GM19455 (cell line): ENCODE results near the gene CLDN5.
"Not testable (repeated sequence)": the region's sequence is repeated elsewhere in the genome, so short reads cannot be mapped to it uniquely, and the experiment has no call there.

Experiments
- ATAC-seq: cut with Tn5 transposase; IDR thresholded peaks from one replicate; pipeline ENCODE4 v1.9.1; 2021; ENCODE audit not compliant: unreplicated experiment

CLDN5 gene

DNA sequence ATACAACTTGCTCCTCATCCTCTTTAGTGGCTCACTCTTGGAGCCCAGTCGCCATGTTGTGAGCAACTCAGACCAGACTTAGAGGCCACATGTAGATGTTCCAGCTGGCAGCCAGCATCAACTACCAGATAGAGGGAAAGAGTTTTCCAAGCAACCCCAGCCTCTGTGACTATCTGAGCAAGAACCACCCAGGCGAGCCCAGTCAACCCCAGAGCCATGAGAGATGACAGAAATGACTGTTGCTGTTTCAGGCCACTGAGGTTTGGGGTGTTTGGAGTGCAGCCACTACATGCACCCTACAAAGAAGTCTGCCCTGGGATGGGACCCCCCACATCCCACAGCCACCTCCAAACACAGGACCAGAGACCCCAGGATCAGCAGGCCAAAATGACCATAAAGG lies 24.8 kb upstream of the CLDN5 start:
- no peak for ATAC-seq

- ATAC-seq = not testable (repeated sequence)
These were observed 24.2 kb upstream of the CLDN5 start for GRCh38 chr22:19548427-19548826.

DNA sequence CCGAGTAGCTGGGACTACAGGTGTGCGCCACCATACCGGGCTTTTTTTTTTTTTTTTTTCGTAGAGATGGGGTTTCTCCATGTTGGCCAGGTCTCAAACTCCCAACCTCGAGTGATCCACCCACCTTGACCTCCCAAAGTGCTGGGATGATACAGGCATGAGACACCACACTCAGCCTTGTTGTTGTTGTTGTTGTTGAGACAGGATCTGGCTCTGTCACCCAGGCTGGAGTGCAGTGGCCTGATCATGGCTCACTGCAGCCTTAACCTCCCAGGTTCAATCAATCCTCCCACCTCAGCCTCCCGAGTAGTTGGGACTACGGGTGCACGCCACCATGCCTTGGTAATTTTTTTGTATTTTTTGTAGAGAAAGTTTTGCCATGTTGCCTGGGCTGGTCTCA lies 23.4 kb upstream of the CLDN5 start:
- no peak for ATAC-seq

DNA sequence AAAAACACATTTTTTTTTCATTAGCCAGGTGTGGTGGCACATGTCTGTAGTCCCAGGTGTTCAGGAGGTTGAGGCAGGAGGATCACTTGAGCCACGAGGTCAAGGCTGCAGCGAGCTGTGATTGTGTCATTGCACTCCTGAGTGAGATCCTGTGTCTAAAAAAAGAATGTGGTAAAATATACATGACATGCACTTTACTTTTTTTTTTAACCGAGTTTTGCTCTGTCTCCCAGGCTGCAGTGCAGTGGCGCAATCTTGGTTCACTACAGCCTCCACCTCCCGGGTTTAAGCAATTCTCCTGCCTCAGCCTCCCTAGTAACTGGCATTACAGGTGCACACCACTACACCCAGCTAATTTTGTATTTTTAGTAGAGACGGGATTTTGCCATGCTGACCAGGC lies 22.5 kb upstream of the CLDN5 start:
- ATAC-seq = no peak

- no peak for ATAC-seq
These were observed 21.7 kb upstream of the CLDN5 start for GRCh38 chr22:19545935-19546207.

GRCh38 chr22:19543970-19544708 lies 19.9 kb upstream of the CLDN5 start:
- ATAC-seq = no peak

- ATAC-seq = no peak
These were observed 16.2 kb upstream of the CLDN5 start for GRCh38 chr22:19540394-19540793.

GRCh38 chr22:19537941-19538488 lies 13.8 kb upstream of the CLDN5 start:
- ATAC-seq = no peak

DNA sequence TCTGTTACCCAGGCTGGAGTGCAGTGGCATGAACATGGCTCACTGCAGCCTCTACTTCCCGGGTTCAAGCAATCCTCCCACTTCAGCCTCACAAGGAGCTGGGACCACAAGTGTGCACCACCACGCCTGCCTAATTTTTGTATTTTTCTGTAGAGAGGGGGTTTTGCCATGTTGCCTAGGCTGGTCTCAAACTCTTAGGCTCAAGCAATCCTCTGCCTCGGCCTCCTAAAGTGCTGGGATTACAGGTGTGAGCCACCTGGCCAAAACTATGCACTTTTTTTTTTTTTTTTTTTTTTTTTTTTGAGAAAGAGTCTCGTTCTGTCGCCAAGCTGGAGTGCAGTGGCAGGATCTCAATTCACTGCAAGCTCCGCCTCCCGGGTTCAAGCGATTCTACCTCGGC lies 12.4 kb upstream of the CLDN5 start:
- ATAC-seq = no peak

DNA sequence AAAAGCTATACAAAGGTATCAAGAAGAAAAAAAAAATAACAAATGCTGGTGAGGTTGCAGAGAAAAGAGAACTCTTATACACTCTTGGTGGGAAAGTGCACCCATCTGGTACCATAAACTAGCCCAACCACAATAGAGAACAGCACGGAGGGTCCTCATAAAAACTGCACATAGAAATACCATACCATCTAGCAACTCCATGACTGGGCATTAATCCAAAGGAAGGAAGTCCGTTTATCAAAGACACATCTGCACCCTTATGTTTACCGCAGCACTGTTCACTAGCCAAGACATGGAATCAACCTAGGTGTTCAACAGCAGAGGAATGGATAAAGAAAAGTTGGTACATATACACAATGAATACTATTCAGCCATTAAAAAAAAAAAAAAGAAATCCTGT lies 10.8 kb upstream of the CLDN5 start:
- ATAC-seq = no peak

GRCh38 chr22:19533857-19534256 lies 9.6 kb upstream of the CLDN5 start:
- ATAC-seq = no peak

DNA sequence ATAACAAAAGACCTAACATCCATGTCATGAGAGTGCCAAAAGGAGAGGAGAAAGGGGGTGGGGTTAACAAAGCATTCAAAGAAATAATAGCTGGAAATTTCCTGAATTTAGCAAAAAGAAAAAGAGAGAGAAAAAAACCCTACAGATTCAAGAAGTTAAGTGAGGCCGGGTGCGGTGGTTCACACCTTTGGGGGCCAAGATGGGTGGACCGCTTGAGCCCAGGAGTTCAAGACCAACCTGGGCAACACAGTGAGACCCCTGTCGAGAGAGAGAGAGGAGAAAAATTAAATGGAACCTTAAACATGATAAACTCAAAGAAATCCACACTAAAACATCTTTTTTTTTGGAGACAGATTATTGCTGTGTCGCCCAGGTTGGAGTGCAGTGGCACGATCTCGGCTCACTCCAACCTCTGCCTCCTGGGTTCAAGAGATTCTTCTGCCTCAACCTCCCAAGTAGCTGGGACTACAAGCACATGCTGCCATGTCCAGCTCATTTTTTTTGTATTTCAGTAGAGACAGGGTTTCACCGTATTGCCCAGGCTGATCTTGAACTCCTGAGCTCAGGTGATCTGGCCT lies 8.9 kb upstream of the CLDN5 start:
- no peak for ATAC-seq

GRCh38 chr22:19531327-19531726 lies 7.1 kb upstream of the CLDN5 start:
- not testable (repeated sequence) for ATAC-seq

GRCh38 chr22:19530751-19531150 lies 6.5 kb upstream of the CLDN5 start:
- no peak for ATAC-seq

DNA sequence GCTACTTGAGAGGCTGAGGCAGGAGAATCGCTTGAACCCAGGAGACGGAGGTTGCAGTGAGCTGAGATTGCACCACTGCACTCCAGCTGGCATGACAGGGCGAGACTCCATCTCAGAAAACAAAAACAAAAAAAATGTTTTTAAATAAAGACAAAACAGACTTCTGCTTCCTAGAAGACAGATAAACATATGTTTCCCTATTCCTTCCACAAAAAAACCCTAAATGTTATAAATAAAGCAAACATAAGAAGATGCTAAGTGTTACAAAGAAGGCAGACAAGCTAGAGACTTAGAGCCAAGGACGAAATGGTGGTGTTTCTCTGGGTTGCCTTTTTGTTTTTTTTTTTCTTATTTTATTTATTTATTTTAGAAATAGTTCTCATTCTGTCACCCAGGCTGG lies 5.6 kb upstream of the CLDN5 start:
- no peak for ATAC-seq

- ATAC-seq = no peak
These were observed 3.7 kb upstream of the CLDN5 start for GRCh38 chr22:19527861-19528417.

DNA sequence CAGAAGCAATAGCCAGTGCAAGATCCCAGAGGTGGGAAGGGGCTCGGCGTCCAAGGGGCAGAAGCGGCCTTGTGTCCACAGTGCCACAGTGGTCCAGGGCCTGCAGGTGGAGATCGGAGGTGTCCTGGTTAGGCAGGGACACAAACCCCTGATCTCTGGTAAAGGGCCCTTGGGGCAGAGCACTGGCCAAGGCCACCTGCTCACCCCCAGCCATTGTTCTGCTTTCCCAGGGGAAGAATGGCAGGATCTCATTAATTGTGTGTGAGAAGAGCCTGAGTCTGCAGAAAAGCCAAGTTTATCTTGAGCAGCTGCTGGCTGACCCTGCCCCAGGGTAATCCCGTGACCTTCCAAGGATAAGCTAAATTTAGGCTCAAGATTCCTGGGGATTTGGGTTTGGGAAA lies 3.1 kb upstream of the CLDN5 start:
- no peak for ATAC-seq

DNA sequence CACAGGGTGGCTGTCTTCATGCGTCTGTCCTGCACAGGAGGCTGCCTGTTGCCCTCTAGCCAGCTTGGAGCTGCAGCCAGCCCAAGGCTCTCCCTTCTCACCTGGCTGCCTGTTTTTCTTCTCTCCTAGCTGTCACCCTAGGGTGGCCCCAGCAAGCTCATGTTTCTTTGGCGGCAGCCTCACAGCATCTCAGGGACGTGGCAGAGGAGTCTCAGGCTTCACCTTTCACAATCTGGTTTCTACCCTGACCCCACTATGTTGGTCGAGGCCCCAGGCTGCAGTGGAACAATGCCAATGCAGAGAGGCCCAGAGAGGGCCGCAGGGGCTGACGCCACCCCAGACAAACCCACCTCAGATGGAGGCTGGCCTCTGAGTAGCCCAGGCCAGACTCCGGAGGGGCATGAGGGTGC lies 2.5 kb upstream of the CLDN5 start:
- ATAC-seq = no peak

GRCh38 chr22:19526076-19526701 lies 2.0 kb upstream of the CLDN5 start:
- no peak for ATAC-seq

GRCh38 chr22:19525666-19526065 lies 1.5 kb upstream of the CLDN5 start:
- no peak for ATAC-seq

DNA sequence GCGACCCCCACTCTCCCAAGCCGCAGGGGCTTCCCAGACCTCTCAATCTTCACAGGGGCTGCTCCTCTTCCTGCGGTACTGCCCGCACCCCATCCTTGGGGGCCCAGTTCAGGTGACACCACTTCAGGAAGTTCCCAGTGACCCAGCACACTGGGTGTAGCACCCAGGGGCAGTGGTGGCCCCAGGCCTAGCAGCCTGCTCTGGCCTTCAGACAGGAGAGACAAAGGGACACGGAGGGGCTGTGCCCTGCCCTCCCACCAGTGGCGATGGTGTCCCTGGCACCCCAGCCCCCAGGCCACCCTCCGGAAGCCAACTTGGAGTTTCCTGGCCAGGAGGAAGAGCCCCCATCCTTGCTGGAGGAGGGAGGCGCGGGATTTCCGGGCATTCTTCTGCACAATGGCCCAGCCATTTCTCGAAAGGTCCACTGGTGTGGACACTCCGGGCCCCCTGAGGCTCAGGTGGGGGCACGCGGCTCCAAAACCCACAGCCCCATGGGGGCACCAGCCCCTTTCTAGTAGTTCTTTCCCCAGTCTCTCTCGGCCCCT lies 978 bp upstream of the CLDN5 start:
- no peak for ATAC-seq
